HG02852 (cell line): Measurements from ENCODE around the gene CHL1.

Source experiments
- ATAC-seq: cut with Tn5 transposase; IDR thresholded peaks from one replicate; pipeline ENCODE4 v1.9.1; 2021; ENCODE audit warnings: mild to moderate bottlenecking, moderate library complexity; ENCODE audit not compliant: unreplicated experiment

CHL1 gene

GRCh38 chr3:279325-279724, 82.8 kb downstream of the CHL1 start:
- ATAC-seq, result no peak

DNA sequence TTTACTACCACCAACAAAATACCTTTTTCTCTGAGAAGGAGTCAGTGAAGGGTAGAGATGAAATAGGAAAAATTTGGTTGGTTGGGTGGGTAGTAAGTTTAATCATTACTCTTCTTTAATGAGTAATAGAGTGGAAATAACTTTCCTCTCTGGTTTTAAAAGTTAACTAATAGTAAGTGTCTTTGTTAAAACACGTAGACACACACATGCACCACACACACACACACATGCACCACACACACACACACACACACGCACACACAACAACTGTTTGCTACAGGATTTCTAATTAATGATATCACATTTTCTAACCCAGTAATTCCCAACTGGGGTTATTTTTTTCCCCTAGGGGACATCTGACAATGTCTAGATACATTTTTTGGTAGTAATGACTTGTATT, 84.1 kb downstream of the CHL1 start:
- ATAC-seq, result no peak

DNA sequence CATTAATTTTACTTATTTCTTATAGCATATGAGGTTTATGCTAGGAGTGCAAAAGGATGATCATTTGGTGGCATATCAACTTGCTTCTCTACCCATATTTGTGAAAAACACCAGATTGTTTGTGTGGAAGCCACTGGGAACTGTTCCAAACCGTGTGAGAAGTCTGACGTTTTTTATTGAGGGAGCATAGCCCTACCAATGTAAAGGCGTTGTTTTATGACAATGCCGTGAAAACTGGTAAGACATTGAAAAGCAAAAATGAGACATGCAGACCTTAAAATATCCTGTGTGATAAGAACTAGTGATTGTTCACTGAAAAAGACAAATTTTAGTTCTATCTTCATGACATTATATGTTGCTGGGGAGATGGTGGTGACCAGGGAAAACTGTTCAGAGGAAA, 87.8 kb downstream of the CHL1 start:
- ATAC-seq, result no peak

DNA sequence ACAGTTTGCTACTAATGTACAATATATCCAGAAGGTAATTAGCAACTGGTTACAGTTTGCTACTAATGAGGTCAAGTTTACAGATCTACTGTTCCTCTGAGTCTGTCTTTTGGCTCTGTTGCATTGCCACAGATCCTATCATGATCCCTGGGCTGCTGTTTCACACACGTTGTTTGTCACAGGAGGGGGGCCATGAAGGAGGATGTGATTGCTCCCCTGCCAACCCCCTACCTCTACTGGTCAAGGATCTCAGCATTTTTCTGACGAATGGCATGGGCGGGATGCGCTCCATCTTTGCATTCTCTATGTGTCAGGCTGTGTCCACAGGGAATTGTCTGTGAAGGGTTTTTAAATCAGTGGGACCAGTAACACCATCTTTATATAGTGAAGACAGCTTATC, 91.9 kb downstream of the CHL1 start:
- ATAC-seq, result no peak

- ATAC-seq, result no peak
These were observed 94.5 kb downstream of the CHL1 start for GRCh38 chr3:291028-291427.

DNA sequence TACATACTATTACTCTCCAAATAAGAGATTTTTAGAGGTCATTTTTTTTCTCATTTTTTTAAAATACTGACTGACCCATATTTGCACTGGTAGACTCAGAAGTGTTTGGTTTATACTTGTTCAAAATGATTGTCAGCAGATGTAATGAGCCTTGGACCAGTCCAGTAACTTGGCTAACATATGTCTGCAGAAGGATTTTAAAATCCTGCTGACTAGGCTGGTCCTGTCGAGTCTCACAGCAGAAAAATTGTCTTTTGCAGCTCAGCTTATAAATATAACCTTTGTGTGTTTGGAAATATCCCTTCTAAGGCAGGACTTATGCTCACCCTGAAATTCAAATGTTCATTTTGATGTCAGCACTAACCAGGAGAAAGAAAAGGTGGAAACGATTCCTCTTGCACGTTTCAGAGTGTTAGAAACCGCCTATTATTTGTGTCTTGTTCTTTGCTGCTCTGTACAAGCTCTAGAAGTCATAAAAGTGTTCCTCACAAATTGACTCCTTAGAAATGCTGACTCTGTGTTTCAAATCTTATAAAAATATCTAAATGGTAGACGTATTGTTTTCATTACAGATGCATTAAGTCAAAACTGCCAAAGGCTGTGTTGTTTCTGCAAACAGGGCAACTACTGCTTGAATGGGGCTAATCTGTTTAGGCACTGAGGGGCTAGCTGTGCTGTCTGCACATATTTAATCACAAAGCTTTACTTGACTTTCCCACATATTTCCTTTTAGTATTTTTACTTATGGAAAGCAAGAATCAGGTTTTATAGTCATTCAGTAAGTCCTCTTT, 95.3 kb downstream of the CHL1 start:
- no peak for ATAC-seq

DNA sequence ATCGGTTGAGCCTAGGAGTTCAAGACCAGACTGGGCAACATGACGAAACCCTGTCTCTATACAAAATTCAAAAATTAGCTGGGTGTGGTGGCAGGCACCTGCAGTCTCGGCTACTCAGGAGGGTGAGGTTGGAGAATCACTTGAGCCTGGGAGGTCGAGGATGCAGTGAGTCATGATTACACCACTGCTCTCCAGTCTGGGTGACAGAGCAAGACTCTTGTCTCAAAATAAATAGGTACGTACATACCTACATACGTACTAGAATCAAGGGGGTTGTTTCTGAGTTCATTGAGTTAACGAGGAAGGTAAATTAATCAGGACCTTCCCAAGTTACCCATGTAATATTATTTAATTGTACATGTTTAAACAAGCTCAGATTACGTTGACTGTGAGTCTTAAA, 97.5 kb downstream of the CHL1 start:
- no peak for ATAC-seq

DNA sequence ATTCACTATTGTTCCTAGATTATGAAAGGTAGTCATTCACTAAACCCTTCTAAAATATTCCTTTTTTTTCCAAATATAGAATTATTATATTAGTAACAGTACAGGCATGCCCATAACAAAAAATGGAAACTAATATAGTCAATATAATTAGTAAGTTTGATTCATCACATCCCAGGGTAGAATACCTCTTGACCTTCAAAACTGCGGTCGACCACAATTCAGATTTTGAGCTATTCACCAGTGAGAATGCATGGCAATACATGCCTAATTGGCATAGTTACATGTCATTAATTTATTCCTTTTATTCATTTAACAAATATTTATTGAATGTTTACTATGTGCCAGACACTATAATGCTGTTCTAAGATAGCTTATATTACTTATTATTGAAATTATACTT, 98.0 kb downstream of the CHL1 start:
- no peak for ATAC-seq

GRCh38 chr3:295166-295565, 98.6 kb downstream of the CHL1 start:
- ATAC-seq, result no peak

DNA sequence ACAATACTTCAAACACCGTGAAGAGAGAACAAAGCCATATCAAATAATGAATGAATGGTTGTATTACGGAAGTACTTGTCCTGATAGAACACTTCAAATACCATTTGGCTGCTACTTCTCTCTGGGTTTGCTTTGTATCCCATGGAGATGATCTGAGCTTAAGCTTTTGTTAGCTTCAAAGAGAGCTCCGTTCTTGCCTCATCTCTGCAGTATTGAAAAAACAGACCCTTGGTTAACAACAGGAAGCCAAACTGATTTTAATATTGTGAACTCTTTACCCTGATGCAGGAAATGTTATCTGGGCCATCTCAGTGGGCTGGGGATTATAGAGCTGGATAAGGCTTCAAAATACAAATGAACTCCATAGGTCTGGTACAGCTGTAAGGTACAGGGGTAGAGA, 101.0 kb downstream of the CHL1 start:
- ATAC-seq, result no peak

DNA sequence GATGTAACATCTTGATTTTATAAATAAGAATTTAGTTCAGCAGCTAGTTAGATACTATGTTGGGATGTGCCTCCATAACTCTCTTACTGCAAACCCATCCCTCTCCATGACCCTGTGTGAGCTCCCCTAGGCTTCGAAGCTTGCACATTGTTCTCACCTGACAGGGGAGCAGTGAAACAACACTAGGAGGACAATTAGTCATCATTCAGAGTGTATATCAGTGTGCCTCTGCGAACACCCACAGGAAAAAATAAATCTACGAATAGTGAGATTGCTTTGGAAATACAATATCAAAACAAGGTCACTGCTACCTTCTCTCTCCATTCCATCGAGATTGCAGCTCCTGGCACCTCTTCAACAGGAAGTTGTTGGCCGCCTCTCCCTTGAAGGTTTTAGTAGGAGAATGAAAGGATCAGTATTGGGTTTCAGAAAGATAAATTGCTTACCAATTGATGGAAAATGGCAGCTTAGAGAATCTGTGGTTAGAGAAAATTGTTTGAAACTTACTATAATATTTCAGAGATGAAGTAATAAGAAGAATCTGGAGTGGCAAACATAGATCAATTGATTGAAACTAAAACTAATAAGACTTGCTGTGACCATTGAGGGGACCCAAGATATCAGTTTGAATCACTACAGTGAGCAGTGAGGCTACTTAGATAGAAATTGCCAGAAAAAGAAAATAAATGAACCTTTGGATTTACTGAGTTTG, 103.2 kb downstream of the CHL1 start:
- no peak for ATAC-seq

GRCh38 chr3:307182-307581, 110.6 kb downstream of the CHL1 start:
- ATAC-seq, result no peak

DNA sequence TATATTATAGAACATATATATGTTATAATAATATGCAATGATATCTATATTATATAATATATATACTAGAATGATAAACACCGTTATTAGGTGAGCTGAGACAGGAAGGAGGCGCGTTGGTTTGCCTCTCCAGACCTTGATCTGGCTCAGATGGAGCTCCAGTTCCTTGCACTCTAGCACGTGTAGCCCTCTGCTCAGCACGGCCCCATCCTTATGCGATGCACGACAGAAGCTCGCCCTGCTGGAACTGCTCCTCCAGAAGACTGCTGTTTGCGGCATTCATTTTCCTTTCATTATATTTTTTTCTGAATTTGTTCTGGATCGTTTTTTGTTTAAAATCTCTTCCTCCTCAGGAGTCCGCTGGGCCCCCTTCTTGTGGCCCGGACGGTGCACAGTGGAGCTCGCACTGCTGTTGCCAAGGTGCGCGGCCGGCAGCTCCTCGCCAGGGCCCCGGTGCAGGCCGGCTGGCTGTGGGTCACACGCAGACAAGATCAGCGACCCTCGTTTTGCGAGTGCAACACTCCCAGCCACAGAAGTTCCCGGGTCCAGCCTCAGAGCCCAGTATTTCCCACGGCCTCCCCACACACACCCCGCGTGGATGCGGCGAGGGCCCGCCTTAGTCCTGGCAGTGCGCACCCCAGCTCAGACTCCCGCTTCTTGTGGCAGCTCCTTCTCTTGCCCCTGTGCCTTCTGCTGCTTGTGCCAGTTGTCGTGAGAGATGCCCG, 112.2 kb downstream of the CHL1 start:
- no peak for ATAC-seq

DNA sequence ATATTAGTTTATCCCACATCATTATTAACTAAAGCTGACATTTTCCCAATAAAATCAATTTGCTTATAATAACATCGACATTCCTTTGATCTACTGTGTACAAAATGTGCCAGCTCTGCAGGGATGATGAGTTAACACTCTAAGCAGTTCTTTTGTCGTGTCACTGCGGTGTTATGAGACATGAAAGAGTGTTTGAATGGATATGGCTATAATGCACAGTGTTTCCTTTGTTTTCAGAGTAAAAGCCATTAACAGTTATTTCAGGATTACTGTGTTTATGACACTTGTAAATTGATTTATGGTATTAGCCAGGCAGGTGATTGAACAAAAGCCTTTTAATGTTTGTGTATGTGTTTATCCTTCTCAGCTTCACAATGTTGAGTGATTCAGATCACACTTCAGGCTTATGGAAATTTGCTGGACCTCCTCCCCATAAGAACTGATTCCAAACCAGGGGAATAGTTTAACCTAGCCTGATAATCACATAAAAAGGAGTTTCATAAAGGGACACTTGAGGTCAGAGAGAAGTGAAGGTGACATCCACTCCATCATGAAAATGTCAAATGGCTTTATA, 115.7 kb downstream of the CHL1 start:
- no peak for ATAC-seq

DNA sequence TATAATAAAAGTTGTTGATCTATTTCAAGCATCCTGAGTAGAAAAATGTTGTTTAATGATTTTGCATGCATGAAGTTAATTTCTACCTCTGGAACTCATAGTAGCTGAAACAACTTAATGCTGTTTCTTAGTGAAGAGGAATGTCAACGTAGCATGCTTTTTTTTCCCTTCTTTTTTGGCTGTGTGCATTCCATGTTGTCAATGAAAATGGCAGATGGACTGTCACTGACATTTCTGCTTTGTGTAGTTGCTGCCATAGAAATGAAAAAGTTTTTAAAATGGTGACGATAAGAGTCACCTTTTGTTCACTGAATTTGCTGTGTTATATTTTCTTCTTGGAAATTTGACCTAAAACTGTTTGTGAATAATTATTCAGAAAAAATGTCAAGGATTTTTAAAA, 116.3 kb downstream of the CHL1 start:
- no peak for ATAC-seq

DNA sequence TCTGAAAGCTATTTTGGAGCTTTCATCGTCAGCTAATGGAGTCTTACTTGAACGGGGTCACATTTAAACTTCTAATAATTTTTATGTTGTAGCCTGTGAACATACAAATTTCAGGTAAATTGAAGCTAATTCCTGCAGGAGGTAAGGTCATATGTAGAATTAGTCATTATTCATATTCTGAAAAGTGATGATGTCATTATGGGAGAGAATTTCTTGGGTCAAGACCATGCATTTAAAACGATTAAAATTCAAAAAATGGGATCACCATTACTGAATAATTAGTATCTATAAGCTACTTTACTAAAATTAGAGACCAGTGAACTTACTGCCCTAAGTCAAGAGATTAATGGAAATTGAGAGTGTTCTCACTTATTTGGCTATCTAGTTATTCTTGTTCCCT, 120.4 kb downstream of the CHL1 start:
- ATAC-seq, result no peak

GRCh38 chr3:318903-319302, 122.3 kb downstream of the CHL1 start:
- ATAC-seq, result no peak

- ATAC-seq, result no peak
These were observed 127.9 kb downstream of the CHL1 start for GRCh38 chr3:324423-324822.

GRCh38 chr3:325495-325894, 128.9 kb downstream of the CHL1 start:
- ATAC-seq, result no peak

- no peak for ATAC-seq
These were observed 134.0 kb downstream of the CHL1 start for GRCh38 chr3:330494-331115.

GRCh38 chr3:331881-332280, 135.3 kb downstream of the CHL1 start:
- no peak for ATAC-seq
